Osteoblast (primary cell): ENCODE measurements around the gene SPAG16. TPM values are rescaled to one million over a fixed set of nuclear protein-coding genes. Genes with fewer than 3 reads are reported as not detected.

Experiments
- DNase-seq: peaks from one replicate; pipeline ENCODE4 v3.0.0; 2011; ENCODE audit warnings: low spot score, mixed read lengths; ENCODE audit not compliant: insufficient read length; ENCODE audit errors: missing footprints
- H2AFZ ChIP-seq: 2 replicates; pipeline ENCODE4 v1.6.0; 2011; ENCODE audit warnings: mild to moderate bottlenecking, low read length
- H3K27ac ChIP-seq: 2 replicates; pipeline ENCODE4 v1.5.1; 2011; ENCODE audit warnings: mild to moderate bottlenecking, low read depth, low read length, moderate library complexity
- H3K27me3 ChIP-seq: 2 replicates; pipeline ENCODE4 v1.6.0; 2012; ENCODE audit warnings: mild to moderate bottlenecking, control low read depth, inconsistent platforms, low read length, moderate library complexity; ENCODE audit not compliant: insufficient read depth
- H3K36me3 ChIP-seq: 2 replicates; pipeline ENCODE4 v1.5.1; 2011; ENCODE audit warnings: mild to moderate bottlenecking, low read length, control low read depth, moderate library complexity; ENCODE audit not compliant: insufficient read depth
- H3K4me1 ChIP-seq: 2 replicates; pipeline ENCODE4 v1.5.1; 2011; ENCODE audit warnings: mild to moderate bottlenecking, low read length, control low read depth, moderate library complexity; ENCODE audit not compliant: insufficient read depth
- H3K4me2 ChIP-seq: 2 replicates; pipeline ENCODE4 v1.6.0; 2011; ENCODE audit warnings: mild to moderate bottlenecking, low read length; ENCODE audit not compliant: insufficient read depth
- H3K4me3 ChIP-seq: fragments of 200-600 bp; sonication (generic); 3 replicates; pipeline ENCODE4 v1.5.1; 2012; ENCODE audit warnings: mild to moderate bottlenecking, low read length, inconsistent platforms; ENCODE audit not compliant: insufficient read depth
- H3K79me2 ChIP-seq: 2 replicates; pipeline ENCODE4 v1.6.0; 2012; ENCODE audit warnings: mild to moderate bottlenecking, low read length, control low read depth, inconsistent platforms; ENCODE audit not compliant: insufficient read depth
- H3K9me3 ChIP-seq: 2 replicates; pipeline ENCODE4 v1.5.1; 2011; ENCODE audit warnings: low read depth, low read length, control low read depth
- H4K20me1 ChIP-seq: 2 replicates; pipeline ENCODE4 v1.6.0; 2012; ENCODE audit warnings: mild to moderate bottlenecking, low read length, control low read depth; ENCODE audit not compliant: insufficient read depth
- CTCF ChIP-seq: IDR thresholded peaks from 2 replicates; pipeline ENCODE4 v1.5.1; 2011; ENCODE audit warnings: mild to moderate bottlenecking, low read depth, low read length, moderate library complexity; ENCODE audit errors: extremely low read depth
- total RNA-seq: library from RNA; depleted of rRNA; stranded (reverse); fragments of >200 nt; gene quantifications from 2 replicates; pipeline ENCODE4 v1.2.3, GENCODE V29; 2012

The SPAG16 gene
- total RNA-seq, 1 donor = 47.8 TPM

- Histone ChIP-seq H4K20me1 (no peaks in the 10 kb centered on the region), H3K79me2 (no peaks in the 10 kb centered on the region), H3K27ac (no peak overlapping the region), H3K4me1 (no peaks in the 10 kb centered on the region), H3K4me3 (no peak overlapping the region), H3K4me2 (no peak overlapping the region), H3K36me3 (no peaks in the 10 kb centered on the region), H3K27me3 (no peaks in the 10 kb centered on the region), H2AFZ (no peak overlapping the region), H3K9me3 (no peaks in the 10 kb centered on the region)
- no peak for TF ChIP-seq CTCF
- no peak for DNase-seq
These were observed 145.3 kb downstream of the SPAG16 start for GRCh38 chr2:213429516-213429915.

- H3K79me2 ChIP-seq = no peaks in the 10 kb centered on the region
- no peak for TF ChIP-seq CTCF
- no peaks in the 10 kb centered on the region for H3K4me1 ChIP-seq
- H3K27me3 ChIP-seq = no peaks in the 10 kb centered on the region
- H2AFZ ChIP-seq = no peak overlapping the region
- no peaks in the 10 kb centered on the region for H4K20me1 ChIP-seq
- no peak for DNase-seq
- no peak overlapping the region for H3K4me2 ChIP-seq
- no peaks in the 10 kb centered on the region for H3K36me3 ChIP-seq
- H3K9me3 ChIP-seq = no peaks in the 10 kb centered on the region
- no peak overlapping the region for H3K27ac ChIP-seq
- H3K4me3 ChIP-seq = no peak overlapping the region
These were observed 159.7 kb downstream of the SPAG16 start for GRCh38 chr2:213443921-213444320.

GRCh38 chr2:213451542-213452239 is 167.4 kb downstream of the SPAG16 start:
- H4K20me1 ChIP-seq = no peaks in the 10 kb centered on the region
- no peaks in the 10 kb centered on the region for H3K27me3 ChIP-seq
- no peaks in the 10 kb centered on the region for H3K9me3 ChIP-seq
- H3K27ac ChIP-seq = no peak overlapping the region
- TF ChIP-seq CTCF = no peak
- DNase-seq = no peak
- H3K36me3 ChIP-seq = no peaks in the 10 kb centered on the region
- no peaks in the 10 kb centered on the region for H3K79me2 ChIP-seq
- H3K4me1 ChIP-seq = no peaks in the 10 kb centered on the region
- no peak overlapping the region for H2AFZ ChIP-seq
- H3K4me2 ChIP-seq = no peak overlapping the region
- no peak overlapping the region for H3K4me3 ChIP-seq

GRCh38 chr2:213455316-213456008 is 171.2 kb downstream of the SPAG16 start:
- Histone ChIP-seq H3K36me3 (no peaks in the 10 kb centered on the region), H3K4me1 (no peaks in the 10 kb centered on the region), H3K27me3 (no peaks in the 10 kb centered on the region), H3K79me2 (no peaks in the 10 kb centered on the region), H2AFZ (no peak overlapping the region), H4K20me1 (no peaks in the 10 kb centered on the region), H3K9me3 (no peaks in the 10 kb centered on the region), H3K4me3 (no peak overlapping the region), H3K4me2 (no peak overlapping the region), H3K27ac (no peak overlapping the region)
- DNase-seq = no peak
- no peak for TF ChIP-seq CTCF
